MM.1S (cell line): ENCODE measurements around the gene STXBP6.

Experiments
- EZH2 ChIP-seq: fragments of 300-600 bp; sonication (generic); optimal IDR thresholded peaks from 2 replicates; pipeline ENCODE3; 2017; ENCODE audit warnings: low read depth, mild to moderate bottlenecking, antibody characterized with exemption, low read length, mixed read lengths
- EZH2phosphoT487 ChIP-seq: fragments of 300-600 bp; sonication (generic); IDR thresholded peaks from 2 replicates; pipeline ENCODE4 v1.6.1; 2018; ENCODE audit warnings: antibody characterized with exemption, low read length
- TF ChIP-seq, protein P1 (sequence below): fragments of 300-600 bp; sonication (generic); IDR thresholded peaks from 2 replicates; pipeline ENCODE4 v1.5.1; 2016; ENCODE audit warnings: antibody characterized with exemption, low read length, mixed read lengths

DNA sequence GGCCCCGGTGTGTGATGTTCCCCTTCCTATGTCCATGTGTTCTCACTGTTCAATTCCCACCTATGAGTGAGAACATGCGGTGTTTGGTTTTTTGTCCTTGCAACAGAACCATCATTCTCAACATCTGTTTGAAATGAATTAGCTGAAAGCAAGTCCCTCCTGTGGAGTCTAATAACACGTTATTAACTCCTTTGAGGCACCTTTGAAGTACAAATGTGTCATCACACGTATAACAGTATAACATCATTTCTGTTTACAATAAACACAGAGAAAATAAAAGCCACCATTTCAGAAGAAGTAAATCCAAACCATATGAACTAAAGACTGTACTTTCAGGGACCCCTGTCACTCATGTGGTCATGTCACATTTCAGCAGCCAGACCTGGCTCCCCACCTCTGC is 198.5 kb downstream of the STXBP6 start:
- TF ChIP-seq, protein P1, sequence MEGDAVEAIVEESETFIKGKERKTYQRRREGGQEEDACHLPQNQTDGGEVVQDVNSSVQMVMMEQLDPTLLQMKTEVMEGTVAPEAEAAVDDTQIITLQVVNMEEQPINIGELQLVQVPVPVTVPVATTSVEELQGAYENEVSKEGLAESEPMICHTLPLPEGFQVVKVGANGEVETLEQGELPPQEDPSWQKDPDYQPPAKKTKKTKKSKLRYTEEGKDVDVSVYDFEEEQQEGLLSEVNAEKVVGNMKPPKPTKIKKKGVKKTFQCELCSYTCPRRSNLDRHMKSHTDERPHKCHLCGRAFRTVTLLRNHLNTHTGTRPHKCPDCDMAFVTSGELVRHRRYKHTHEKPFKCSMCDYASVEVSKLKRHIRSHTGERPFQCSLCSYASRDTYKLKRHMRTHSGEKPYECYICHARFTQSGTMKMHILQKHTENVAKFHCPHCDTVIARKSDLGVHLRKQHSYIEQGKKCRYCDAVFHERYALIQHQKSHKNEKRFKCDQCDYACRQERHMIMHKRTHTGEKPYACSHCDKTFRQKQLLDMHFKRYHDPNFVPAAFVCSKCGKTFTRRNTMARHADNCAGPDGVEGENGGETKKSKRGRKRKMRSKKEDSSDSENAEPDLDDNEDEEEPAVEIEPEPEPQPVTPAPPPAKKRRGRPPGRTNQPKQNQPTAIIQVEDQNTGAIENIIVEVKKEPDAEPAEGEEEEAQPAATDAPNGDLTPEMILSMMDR = no peak
- TF ChIP-seq EZH2phosphoT487 = no peak
- TF ChIP-seq EZH2 = no peak
